HG02852 (cell line): ENCODE data around the gene PCSK1N.
"Not testable (repeated sequence)": the region's sequence is repeated elsewhere in the genome, so short reads cannot be mapped to it uniquely, and the experiment has no call there.

Experiments used
- ATAC-seq: cut with Tn5 transposase; IDR thresholded peaks from one replicate; pipeline ENCODE4 v1.9.1; 2021; ENCODE audit warnings: mild to moderate bottlenecking, moderate library complexity; ENCODE audit not compliant: unreplicated experiment

PCSK1N gene

GRCh38 chrX:48824066-48824465 is 11.3 kb downstream of the PCSK1N start:
- no peak for ATAC-seq

DNA sequence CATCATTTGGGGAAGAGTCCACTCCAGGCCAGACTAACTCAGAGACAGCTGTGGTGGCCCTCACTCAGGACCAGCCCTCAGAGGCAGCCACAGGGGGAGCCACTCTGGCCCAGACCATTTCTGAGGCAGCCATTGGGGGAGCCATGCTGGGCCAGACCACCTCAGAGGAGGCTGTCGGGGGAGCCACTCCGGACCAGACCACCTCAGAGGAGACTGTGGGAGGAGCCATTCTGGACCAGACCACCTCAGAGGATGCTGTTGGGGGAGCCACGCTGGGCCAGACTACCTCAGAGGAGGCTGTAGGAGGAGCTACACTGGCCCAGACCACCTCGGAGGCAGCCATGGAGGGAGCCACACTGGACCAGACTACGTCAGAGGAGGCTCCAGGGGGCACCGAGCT is 12.4 kb downstream of the PCSK1N start:
- no peak for ATAC-seq

DNA sequence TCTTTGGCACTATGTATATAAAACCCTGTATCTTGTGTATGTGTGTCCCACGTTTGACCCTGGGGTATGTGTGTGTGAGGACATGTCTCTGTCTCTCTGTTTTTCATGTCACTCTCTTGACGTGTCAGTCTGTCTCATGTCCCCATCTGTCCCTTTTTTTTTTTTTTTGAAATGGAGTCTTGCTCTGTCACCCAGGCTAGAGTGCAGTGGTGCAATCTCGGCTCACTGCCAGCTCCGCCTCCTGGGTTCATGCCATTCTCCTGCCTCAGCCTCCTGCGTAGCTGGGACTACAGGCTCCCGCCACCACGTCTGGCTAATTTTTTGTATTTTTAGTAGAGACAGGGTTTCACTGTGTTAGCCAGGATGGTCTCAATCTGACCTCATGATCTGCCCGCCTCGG is 16.0 kb downstream of the PCSK1N start:
- not testable (repeated sequence) for ATAC-seq

GRCh38 chrX:48818866-48819265 is 16.5 kb downstream of the PCSK1N start:
- ATAC-seq = no peak

DNA sequence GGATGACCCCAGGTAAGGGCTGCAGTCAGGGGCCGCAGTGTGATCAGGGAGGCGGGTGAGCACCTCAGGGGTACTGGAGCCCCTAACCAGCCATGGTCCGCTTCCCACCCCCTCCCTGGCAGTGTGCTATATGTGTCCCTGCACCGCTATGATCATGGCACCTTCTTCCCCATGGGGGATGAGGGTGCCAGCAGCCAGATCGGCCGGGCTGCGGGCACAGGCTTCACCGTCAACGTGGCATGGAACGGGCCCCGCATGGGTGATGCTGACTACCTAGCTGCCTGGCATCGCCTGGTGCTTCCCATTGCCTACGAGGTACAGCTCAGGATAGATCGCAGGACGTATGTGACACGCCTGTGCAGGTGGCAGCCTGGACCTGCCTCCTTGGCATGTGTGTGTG is 17.3 kb downstream of the PCSK1N start:
- ATAC-seq = no peak

- no peak for ATAC-seq
These were observed 19.2 kb downstream of the PCSK1N start for GRCh38 chrX:48816014-48816810.

DNA sequence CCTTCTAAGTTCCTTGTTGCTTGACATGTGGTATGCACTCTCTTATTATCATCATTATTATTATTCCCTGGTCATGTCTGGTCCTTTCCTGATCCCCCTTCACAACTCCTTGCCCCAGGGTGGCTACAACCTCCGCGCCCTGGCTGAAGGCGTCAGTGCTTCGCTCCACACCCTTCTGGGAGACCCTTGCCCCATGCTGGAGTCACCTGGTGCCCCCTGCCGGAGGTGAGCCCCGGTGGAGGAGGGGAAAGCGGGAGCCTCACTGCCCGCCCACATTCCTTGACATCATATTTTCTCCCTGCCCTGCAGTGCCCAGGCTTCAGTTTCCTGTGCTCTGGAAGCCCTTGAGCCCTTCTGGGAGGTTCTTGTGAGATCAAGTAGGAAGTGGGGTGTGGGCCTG is 20.1 kb downstream of the PCSK1N start:
- ATAC-seq = no peak

DNA sequence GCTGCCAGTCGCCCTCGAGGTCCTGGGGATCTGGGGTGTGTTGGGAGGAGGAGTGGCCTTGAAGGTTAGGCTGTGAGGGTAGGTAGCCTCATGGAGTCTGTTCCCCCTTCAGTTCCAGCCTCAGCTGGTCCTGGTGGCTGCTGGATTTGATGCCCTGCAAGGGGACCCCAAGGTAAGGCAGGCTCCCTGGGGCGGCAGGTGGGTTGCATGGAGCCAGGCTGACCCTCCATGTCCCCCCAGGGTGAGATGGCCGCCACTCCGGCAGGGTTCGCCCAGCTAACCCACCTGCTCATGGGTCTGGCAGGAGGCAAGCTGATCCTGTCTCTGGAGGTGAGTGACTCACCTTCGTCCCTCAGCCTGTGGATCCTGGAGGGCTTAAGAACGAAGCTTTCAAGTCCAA is 20.7 kb downstream of the PCSK1N start:
- no peak for ATAC-seq

DNA sequence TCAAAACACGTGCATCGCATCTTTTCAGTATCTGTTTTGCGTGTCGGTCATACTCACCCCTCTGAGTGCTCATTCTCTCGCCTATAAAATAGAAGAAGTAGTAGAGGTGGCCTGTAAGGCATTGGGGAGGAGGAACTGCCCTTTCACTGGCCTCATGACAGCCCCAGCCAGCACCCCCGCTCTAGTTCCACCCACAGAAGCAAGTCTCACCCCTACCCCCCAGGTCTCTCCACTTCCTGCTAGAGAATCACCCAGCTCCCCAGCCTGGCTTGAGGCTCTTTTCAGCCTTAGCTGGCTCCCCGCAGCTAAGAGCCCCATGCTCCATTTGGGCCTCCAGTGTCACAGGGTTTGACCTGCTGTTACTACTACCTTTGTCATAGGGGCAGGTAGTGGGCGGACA is 21.8 kb downstream of the PCSK1N start:
- no peak for ATAC-seq

GRCh38 chrX:48806081-48806480 is 29.3 kb downstream of the PCSK1N start:
- ATAC-seq = no peak

GRCh38 chrX:48802905-48803200 is 32.6 kb downstream of the PCSK1N start:
- ATAC-seq = no peak

DNA sequence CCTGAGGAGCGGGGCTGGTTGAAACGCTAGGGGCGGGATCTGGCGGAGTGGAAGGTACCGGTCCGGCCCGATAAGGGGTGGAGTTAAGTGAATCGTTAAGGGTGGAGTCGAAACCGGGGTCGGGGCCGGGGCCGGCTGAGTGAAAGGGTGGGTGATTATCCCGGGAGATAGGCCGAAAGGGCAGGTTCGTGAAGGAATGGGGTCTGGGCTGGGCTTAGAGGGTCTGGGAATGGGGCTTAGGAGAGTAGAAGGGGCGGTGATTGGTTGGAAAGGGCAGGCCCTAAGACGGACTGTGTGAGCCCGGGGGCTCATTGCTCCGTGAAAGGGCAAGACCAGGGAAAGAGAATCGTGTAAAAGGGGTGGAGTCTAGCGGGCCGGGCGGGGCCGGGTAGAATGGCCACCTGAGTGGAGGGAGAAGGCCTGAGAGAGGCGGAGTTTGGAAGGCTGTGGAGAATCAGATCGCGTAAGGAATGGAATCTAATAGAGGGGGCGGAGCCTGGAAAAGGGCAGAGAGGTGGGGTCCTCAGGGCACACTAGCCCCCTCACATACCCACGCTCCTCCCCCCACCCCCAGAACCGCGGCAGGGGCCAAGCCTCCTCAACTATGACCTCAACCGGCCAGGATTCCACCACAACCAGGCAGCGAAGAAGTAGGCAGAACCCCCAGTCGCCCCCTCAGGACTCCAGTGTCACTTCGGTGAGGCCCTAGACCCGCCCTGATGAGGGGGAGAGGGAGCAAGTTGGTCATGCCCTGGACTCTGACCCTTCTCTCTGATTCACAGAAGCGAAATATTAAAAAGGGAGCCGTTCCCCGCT is 33.1 kb downstream of the PCSK1N start:
- peak; percentile 41 for ATAC-seq

GRCh38 chrX:48801280-48802088 is 33.9 kb downstream of the PCSK1N start, which contains the start of gene HDAC6:
HDAC6 (plus strand) TSS chrX:48802067; CDS start chrX:48802693, 626 bp downstream.
- ATAC-seq = peak; percentile 87

GRCh38 chrX:48800574-48801279 is 34.7 kb downstream of the PCSK1N start:
- ATAC-seq = no peak

GRCh38 chrX:48798318-48798717 is 37.1 kb downstream of the PCSK1N start:
- no peak for ATAC-seq

GRCh38 chrX:48794911-48795515 is 40.4 kb downstream of the PCSK1N start:
- no peak for ATAC-seq

GRCh38 chrX:48794340-48794910 is 41.0 kb downstream of the PCSK1N start:
- no peak for ATAC-seq

- no peak for ATAC-seq
These were observed 41.5 kb downstream of the PCSK1N start for GRCh38 chrX:48793935-48794334.

GRCh38 chrX:48792219-48792618 is 43.2 kb downstream of the PCSK1N start:
- ATAC-seq = no peak
